ENCODE results near the gene BUB1B.
A peak's percentile ranks its signal among the peaks of the same experiment; 100 is the strongest.

The BUB1B gene, protein sequence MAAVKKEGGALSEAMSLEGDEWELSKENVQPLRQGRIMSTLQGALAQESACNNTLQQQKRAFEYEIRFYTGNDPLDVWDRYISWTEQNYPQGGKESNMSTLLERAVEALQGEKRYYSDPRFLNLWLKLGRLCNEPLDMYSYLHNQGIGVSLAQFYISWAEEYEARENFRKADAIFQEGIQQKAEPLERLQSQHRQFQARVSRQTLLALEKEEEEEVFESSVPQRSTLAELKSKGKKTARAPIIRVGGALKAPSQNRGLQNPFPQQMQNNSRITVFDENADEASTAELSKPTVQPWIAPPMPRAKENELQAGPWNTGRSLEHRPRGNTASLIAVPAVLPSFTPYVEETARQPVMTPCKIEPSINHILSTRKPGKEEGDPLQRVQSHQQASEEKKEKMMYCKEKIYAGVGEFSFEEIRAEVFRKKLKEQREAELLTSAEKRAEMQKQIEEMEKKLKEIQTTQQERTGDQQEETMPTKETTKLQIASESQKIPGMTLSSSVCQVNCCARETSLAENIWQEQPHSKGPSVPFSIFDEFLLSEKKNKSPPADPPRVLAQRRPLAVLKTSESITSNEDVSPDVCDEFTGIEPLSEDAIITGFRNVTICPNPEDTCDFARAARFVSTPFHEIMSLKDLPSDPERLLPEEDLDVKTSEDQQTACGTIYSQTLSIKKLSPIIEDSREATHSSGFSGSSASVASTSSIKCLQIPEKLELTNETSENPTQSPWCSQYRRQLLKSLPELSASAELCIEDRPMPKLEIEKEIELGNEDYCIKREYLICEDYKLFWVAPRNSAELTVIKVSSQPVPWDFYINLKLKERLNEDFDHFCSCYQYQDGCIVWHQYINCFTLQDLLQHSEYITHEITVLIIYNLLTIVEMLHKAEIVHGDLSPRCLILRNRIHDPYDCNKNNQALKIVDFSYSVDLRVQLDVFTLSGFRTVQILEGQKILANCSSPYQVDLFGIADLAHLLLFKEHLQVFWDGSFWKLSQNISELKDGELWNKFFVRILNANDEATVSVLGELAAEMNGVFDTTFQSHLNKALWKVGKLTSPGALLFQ

DNA sequence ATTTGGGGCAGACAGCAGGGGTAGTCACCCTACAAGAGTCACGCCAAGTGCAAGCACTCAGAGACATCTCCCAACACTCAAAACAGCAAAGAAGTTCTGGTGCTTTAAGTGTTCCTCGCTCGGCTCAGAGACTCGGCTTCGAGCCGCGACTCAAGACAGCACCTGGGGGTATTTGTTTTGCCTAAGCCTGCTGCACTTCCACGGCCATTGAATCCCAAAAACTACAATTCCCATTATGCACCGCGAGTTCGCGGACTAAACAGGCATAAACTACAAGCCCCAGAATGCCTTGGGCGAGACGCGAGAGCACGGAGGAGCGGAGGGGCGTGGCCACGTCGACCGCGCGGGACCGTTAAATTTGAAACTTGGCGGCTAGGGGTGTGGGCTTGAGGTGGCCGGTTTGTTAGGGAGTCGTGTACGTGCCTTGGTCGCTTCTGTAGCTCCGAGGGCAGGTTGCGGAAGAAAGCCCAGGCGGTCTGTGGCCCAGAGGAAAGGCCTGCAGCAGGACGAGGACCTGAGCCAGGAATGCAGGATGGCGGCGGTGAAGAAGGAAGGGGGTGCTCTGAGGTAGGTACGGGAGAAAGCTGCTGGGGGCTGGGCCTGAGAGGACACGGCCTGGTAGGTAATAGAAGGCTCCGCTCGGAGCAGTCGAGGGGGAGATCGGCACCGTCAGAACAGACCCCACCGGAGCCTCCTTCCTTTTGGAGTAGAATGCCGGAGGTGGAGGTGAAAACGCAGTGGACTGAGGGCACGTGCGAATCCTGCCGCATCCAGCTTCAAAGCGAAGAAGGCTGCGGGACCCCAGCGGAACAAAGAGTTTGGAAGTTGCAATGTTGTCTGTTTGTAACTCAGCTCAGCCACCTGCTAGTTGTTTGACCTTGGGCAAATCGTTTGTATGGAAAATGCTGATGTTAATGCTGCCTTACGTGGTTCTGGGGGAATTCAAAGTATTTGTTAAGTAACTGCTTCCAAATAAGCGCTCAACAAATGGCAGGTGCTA, at the start of gene BUB1B:
BUB1B (plus strand) TSS at position 381 of the 1,000 bp plus-strand sequence; CDS start at position 533, 152 bp downstream.
- TF ChIP-seq TCF12 (IDR thresholded peaks at IDR 0.05; ENCODE audit: low read depth) (peak; percentile 87), NFIC (IDR thresholded peaks at IDR 0.05) (peak; percentile 73), CEBPB (IDR thresholded peaks at IDR 0.05) (no peak; the same call in 1 of the 2 replicates), EP300 (IDR thresholded peaks at IDR 0.05; ENCODE audit: borderline replicate concordance) (no peak), ZBTB7A (IDR thresholded peaks at IDR 0.05; ENCODE audit: low read depth) (peak; percentile 65; the same call in 1 of the 2 replicates), EGR1 (IDR thresholded peaks at IDR 0.05) (no peak), TAF1 (IDR thresholded peaks at IDR 0.05; ENCODE audit: low read depth) (peak; percentile 88), RAD21 (IDR thresholded peaks at IDR 0.05; ENCODE audit: low read depth) (peak; percentile 2; the same call in 1 of the 2 replicates), TEAD4 (IDR thresholded peaks at IDR 0.05) (peak; percentile 70), YY1 (IDR thresholded peaks at IDR 0.05; ENCODE audit: low read depth) (peak; percentile 89), CREB1 (IDR thresholded peaks at IDR 0.05; ENCODE audit: low read depth) (peak; percentile 71), FOXM1 (IDR thresholded peaks at IDR 0.05; ENCODE audit: borderline replicate concordance, low read depth) (peak; percentile 90; the same call in 1 of the 2 replicates)
- TF ChIP-seq, protein P1, sequence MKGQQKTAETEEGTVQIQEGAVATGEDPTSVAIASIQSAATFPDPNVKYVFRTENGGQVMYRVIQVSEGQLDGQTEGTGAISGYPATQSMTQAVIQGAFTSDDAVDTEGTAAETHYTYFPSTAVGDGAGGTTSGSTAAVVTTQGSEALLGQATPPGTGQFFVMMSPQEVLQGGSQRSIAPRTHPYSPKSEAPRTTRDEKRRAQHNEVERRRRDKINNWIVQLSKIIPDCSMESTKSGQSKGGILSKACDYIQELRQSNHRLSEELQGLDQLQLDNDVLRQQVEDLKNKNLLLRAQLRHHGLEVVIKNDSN (IDR thresholded peaks at IDR 0.05), result peak; percentile 9
- TF ChIP-seq, protein P2, sequence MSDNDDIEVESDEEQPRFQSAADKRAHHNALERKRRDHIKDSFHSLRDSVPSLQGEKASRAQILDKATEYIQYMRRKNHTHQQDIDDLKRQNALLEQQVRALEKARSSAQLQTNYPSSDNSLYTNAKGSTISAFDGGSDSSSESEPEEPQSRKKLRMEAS (IDR thresholded peaks at IDR 0.05), result peak; percentile 89
- TF ChIP-seq, protein P3, sequence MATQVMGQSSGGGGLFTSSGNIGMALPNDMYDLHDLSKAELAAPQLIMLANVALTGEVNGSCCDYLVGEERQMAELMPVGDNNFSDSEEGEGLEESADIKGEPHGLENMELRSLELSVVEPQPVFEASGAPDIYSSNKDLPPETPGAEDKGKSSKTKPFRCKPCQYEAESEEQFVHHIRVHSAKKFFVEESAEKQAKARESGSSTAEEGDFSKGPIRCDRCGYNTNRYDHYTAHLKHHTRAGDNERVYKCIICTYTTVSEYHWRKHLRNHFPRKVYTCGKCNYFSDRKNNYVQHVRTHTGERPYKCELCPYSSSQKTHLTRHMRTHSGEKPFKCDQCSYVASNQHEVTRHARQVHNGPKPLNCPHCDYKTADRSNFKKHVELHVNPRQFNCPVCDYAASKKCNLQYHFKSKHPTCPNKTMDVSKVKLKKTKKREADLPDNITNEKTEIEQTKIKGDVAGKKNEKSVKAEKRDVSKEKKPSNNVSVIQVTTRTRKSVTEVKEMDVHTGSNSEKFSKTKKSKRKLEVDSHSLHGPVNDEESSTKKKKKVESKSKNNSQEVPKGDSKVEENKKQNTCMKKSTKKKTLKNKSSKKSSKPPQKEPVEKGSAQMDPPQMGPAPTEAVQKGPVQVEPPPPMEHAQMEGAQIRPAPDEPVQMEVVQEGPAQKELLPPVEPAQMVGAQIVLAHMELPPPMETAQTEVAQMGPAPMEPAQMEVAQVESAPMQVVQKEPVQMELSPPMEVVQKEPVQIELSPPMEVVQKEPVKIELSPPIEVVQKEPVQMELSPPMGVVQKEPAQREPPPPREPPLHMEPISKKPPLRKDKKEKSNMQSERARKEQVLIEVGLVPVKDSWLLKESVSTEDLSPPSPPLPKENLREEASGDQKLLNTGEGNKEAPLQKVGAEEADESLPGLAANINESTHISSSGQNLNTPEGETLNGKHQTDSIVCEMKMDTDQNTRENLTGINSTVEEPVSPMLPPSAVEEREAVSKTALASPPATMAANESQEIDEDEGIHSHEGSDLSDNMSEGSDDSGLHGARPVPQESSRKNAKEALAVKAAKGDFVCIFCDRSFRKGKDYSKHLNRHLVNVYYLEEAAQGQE (IDR thresholded peaks at IDR 0.05; ENCODE audit: low read depth), result no peak

DNA sequence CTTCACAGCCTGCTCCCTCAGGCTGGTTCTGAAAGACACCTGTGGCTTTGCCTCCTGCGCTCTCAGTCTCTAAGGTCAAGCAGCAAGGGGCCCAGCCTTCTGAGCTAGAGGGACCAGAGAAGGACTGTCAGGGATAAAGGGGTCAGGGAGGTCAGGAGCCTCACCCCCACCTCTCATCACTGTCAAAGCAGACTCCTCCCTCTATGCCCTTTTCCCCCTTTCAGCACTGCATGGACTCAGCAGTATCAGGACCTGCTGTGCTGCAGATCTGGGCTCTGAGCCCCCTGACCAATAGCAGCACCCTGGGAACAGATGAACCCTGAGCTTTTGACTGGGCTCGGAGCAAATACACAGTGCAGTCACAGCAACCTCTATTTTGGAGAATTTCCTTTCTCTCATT, 49.0 kb upstream of the BUB1B start:
- no peak for TF ChIP-seq CREB1 (IDR thresholded peaks at IDR 0.05; ENCODE audit: low read depth)
- TF ChIP-seq EGR1 (IDR thresholded peaks at IDR 0.05), result no peak
- no peak for TF ChIP-seq NFIC (IDR thresholded peaks at IDR 0.05)
- TF ChIP-seq, protein P2 (IDR thresholded peaks at IDR 0.05), result no peak
- no peak for TF ChIP-seq RAD21 (IDR thresholded peaks at IDR 0.05; ENCODE audit: low read depth)
- no peak for TF ChIP-seq YY1 (IDR thresholded peaks at IDR 0.05; ENCODE audit: low read depth)

DNA sequence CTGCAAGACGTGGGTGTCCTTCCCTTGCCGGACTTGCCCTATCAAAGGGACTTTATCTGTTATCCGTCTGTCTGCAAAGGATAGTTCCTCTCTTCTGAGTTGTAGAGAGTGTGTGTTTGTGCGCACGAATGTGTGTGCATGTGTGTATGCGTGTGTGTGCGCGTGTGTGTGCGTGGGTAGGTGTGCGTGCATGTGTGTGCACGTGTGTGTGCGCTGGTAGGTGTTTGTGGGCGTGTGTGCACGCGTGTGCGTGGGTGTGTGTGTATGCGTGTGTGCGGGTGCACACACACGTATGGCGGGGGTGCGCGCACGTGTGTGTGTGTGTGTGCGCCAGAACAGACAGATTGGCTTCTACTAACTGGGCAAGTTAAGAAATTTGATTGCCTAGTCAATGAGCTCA, 48.1 kb upstream of the BUB1B start:
- TF ChIP-seq TAF1 (IDR thresholded peaks at IDR 0.05; ENCODE audit: low read depth), result no peak
- TF ChIP-seq YY1 (IDR thresholded peaks at IDR 0.05; ENCODE audit: low read depth), result no peak
- no peak for TF ChIP-seq CEBPB (IDR thresholded peaks at IDR 0.05)
- TF ChIP-seq CREB1 (IDR thresholded peaks at IDR 0.05; ENCODE audit: low read depth), result no peak
- no peak for TF ChIP-seq EGR1 (IDR thresholded peaks at IDR 0.05)
- no peak for TF ChIP-seq EP300 (IDR thresholded peaks at IDR 0.05; ENCODE audit: borderline replicate concordance)
- no peak for TF ChIP-seq FOXM1 (IDR thresholded peaks at IDR 0.05; ENCODE audit: borderline replicate concordance, low read depth)
- TF ChIP-seq, protein P2 (IDR thresholded peaks at IDR 0.05), result no peak
- TF ChIP-seq RAD21 (IDR thresholded peaks at IDR 0.05; ENCODE audit: low read depth), result no peak
- TF ChIP-seq, protein P3 (IDR thresholded peaks at IDR 0.05; ENCODE audit: low read depth), result no peak
- no peak for TF ChIP-seq ZBTB7A (IDR thresholded peaks at IDR 0.05; ENCODE audit: low read depth)
- TF ChIP-seq, protein P1 (IDR thresholded peaks at IDR 0.05), result no peak
- no peak for TF ChIP-seq TCF12 (IDR thresholded peaks at IDR 0.05; ENCODE audit: low read depth)
- TF ChIP-seq TEAD4 (IDR thresholded peaks at IDR 0.05), result no peak
- TF ChIP-seq NFIC (IDR thresholded peaks at IDR 0.05), result no peak
